Calu3 (cell line): ENCODE data around the gene POLL. TPM values are rescaled to one million over a fixed set of nuclear protein-coding genes. Genes with fewer than 3 reads are reported as not detected.

Experiments
- BruUV-seq: library from RNA; stranded (reverse); fragments of 400-500 nt; replicated peaks from 2 replicates; lab custom pipeline; 2021; lab: Mats Ljungman, UMichigan
- CTCF ChIA-PET: fragments of 300-600 bp; sonication (Branson Sonifier 250); formaldehyde crosslinking; loops from one replicate; lab custom pipeline; 2022; ENCODE audit warnings: antibody characterized with exemption; lab: Charles Lee
- DNase-seq: peaks from one replicate; pipeline ENCODE4 v3.0.0; 2022
- H3K27ac Mint-ChIP-seq: one replicate; pipeline ENCODE4 v1.8.0; 2022; ENCODE audit warnings: mixed read lengths; ENCODE audit not compliant: unreplicated experiment
- H3K27me3 Mint-ChIP-seq: one replicate; pipeline ENCODE4 v1.8.0; 2022; ENCODE audit warnings: mixed read lengths; ENCODE audit not compliant: unreplicated experiment
- H3K36me3 Mint-ChIP-seq: one replicate; pipeline ENCODE4 v1.8.0; 2022; ENCODE audit warnings: mild to moderate bottlenecking, moderate library complexity, mixed read lengths; ENCODE audit not compliant: insufficient read depth, unreplicated experiment
- H3K4me1 Mint-ChIP-seq: one replicate; pipeline ENCODE4 v1.8.0; 2022; ENCODE audit warnings: mild to moderate bottlenecking, low read depth, mixed read lengths; ENCODE audit not compliant: unreplicated experiment
- H3K4me3 Mint-ChIP-seq: one replicate; pipeline ENCODE4 v1.8.0; 2022; ENCODE audit warnings: mild to moderate bottlenecking, low read depth, moderate library complexity, mixed read lengths; ENCODE audit not compliant: unreplicated experiment
- H3K9me3 Mint-ChIP-seq: one replicate; pipeline ENCODE4 v1.8.0; 2022; ENCODE audit warnings: low read depth, mixed read lengths; ENCODE audit not compliant: unreplicated experiment
- intact Hi-C: fragments of 100-400 bp; cut with micrococcal nuclease; formaldehyde crosslinking; loops from one replicate; pipeline ENCODE4 v1.10.0; 2022; ENCODE audit not compliant: unreplicated experiment
- total RNA-seq: library from RNA; stranded (reverse); gene quantifications from 2 replicates; pipeline ENCODE4 v1.2.3, GENCODE V29; 2022
- TF ChIP-seq, protein P1 (sequence below): fragments of 200-600 bp; IDR thresholded peaks from one replicate; pipeline ENCODE4 v1.8.0; 2022; ENCODE audit warnings: antibody characterized with exemption; ENCODE audit not compliant: unreplicated experiment

POLL gene
- total RNA-seq, 1 experiment from 2014 or later: 28.4 TPM

- no peak overlapping the region for H3K4me3 Mint-ChIP-seq
- CTCF ChIA-PET: no interaction called here
- peaks cover 23% of the 10 kb centered on the region for H3K27me3 Mint-ChIP-seq
- no peaks in the 10 kb centered on the region for H3K4me1 Mint-ChIP-seq
- intact Hi-C loops: loop anchor here (5.0 kb wide), 2 partner anchors 362 to 412 kb away; no protein-coding TSS in a partner anchor
- H3K27ac Mint-ChIP-seq: no peak overlapping the region
- H3K36me3 Mint-ChIP-seq: peaks cover 18% of the 10 kb centered on the region
- DNase-seq: no peak
- no TSS peak for BruUV-seq
- TF ChIP-seq, protein P1, sequence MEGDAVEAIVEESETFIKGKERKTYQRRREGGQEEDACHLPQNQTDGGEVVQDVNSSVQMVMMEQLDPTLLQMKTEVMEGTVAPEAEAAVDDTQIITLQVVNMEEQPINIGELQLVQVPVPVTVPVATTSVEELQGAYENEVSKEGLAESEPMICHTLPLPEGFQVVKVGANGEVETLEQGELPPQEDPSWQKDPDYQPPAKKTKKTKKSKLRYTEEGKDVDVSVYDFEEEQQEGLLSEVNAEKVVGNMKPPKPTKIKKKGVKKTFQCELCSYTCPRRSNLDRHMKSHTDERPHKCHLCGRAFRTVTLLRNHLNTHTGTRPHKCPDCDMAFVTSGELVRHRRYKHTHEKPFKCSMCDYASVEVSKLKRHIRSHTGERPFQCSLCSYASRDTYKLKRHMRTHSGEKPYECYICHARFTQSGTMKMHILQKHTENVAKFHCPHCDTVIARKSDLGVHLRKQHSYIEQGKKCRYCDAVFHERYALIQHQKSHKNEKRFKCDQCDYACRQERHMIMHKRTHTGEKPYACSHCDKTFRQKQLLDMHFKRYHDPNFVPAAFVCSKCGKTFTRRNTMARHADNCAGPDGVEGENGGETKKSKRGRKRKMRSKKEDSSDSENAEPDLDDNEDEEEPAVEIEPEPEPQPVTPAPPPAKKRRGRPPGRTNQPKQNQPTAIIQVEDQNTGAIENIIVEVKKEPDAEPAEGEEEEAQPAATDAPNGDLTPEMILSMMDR: no peak
- H3K9me3 Mint-ChIP-seq: no peaks in the 10 kb centered on the region
Measured at GRCh38 chr10:101573885-101574753, 13.9 kb downstream of the POLL start.

DNA sequence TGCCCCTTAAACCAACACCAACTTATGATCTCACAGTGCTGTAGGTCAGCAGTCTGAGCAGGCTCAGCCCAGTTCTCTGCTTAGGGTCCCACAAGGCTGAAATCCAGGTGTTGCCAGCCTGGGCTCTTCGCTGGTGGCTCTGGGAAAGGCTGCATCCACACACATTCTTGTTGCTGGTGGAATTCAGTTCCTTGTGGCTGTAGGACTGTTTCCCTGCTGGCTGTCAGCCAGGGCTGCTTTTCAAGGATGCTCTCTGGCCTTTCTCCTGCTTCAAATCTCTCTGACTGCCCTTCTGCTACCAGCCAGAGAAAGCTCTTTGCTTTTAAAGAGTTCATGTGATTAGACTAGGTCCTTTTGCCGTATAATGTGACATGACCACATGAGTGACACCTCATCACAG, 15.3 kb downstream of the POLL start:
- Mint-ChIP-seq H3K36me3 (peaks cover 19% of the 10 kb centered on the region), H3K27ac (no peak overlapping the region), H3K9me3 (no peaks in the 10 kb centered on the region), H3K4me3 (no peak overlapping the region), H3K27me3 (peaks cover 36% of the 10 kb centered on the region), H3K4me1 (no peaks in the 10 kb centered on the region)
- no peak for DNase-seq
- CTCF ChIA-PET: no interaction called here
- TF ChIP-seq, protein P1: no peak
- no TSS peak for BruUV-seq
- intact Hi-C loops: loop anchor here (5.0 kb wide), 2 partner anchors 360 to 410 kb away; no protein-coding TSS in a partner anchor

- Mint-ChIP-seq H3K36me3 (peaks cover 19% of the 10 kb centered on the region), H3K27ac (no peak overlapping the region), H3K4me1 (no peaks in the 10 kb centered on the region), H3K9me3 (no peaks in the 10 kb centered on the region), H3K27me3 (peaks cover 43% of the 10 kb centered on the region), H3K4me3 (no peak overlapping the region)
- intact Hi-C loops: loop anchor here (5.0 kb wide), 2 partner anchors 360 to 410 kb away; no protein-coding TSS in a partner anchor
- no peak for DNase-seq
- TF ChIP-seq, protein P1: no peak
- no TSS peak for BruUV-seq
- CTCF ChIA-PET: interaction anchor here (1.5 kb wide), 1 partner anchor 209 kb away, joined by 3 read pairs; no protein-coding TSS in a partner anchor
Measured at GRCh38 chr10:101572126-101572525, 15.9 kb downstream of the POLL start.

DNA sequence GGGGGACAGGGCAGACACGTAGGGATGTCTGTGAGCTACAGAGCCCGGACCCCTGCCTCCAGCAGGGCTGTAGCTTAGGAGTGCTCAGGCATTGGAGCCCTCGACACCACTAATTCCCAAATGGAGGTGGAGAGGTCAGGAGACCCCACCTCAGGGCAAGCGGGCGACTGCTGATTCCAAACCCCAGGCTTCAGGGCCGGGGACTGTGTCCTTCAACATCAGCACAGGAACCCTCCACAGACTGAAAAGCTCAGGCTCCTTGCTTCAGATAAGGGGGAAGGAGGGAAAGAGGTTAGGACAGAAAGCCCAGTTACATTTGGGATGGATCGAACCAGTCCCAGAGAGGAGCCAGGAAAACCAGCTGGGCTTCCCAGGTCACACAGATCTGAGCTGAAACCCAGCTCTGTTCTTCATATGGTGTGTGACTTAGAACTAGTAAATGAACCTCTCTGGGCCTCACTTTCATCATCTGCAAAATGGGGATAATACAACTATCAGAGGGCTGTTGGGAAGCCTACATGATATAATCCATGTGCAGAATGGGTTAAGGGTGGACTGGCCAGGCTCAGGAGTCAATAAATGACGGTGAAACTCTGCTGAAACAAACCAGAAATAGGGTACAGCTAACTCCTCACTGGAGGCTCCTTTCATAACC, 16.7 kb downstream of the POLL start:
- no TSS peak for BruUV-seq
- H3K4me3 Mint-ChIP-seq: no peak overlapping the region
- CTCF ChIA-PET: interaction anchor here (0.5 to 1.5 kb wide), 5 partner anchors 16 to 636 kb away, joined by 3 to 4 read pairs (median 3); partner anchors contain the start of genes DPCD and POLL
- H3K27ac Mint-ChIP-seq: no peak overlapping the region
- DNase-seq: no peak
- TF ChIP-seq, protein P1: no peak
- H3K27me3 Mint-ChIP-seq: peaks cover 50% of the 10 kb centered on the region
- no peaks in the 10 kb centered on the region for H3K9me3 Mint-ChIP-seq
- no peaks in the 10 kb centered on the region for H3K4me1 Mint-ChIP-seq
- intact Hi-C loops: loop anchor here (5.0 kb wide), 2 partner anchors 359 to 409 kb away; no protein-coding TSS in a partner anchor
- H3K36me3 Mint-ChIP-seq: peaks cover 19% of the 10 kb centered on the region
